GM10248 (cell line): ENCODE results near the gene SLC6A8.

Source experiments
- CTCF ChIA-PET: fragments of 300-600 bp; sonication (Branson Sonifier 250); formaldehyde crosslinking; extraction: SDS; loops from one replicate; lab custom pipeline; 2021; ENCODE audit warnings: antibody characterized with exemption; lab: Yijun Ruan, JAX
- POLR2A ChIA-PET: fragments of 350-650 bp; sonication (Branson Sonifier 250); formaldehyde crosslinking; extraction: SDS; loops from one replicate; lab custom pipeline; 2020; ENCODE audit warnings: antibody characterized with exemption; lab: Yijun Ruan, JAX
- DNase-seq: peaks from one replicate; pipeline ENCODE4 v3.0.0; 2012; ENCODE audit errors: extremely low spot score
- TF ChIP-seq, protein P1 (sequence below): IDR thresholded peaks from 2 replicates; pipeline ENCODE4 v1.5.1; 2012; ENCODE audit warnings: mild to moderate bottlenecking, low read depth; ENCODE audit errors: extremely low read depth, missing control alignments, control extremely low read depth

Gene SLC6A8

DNA sequence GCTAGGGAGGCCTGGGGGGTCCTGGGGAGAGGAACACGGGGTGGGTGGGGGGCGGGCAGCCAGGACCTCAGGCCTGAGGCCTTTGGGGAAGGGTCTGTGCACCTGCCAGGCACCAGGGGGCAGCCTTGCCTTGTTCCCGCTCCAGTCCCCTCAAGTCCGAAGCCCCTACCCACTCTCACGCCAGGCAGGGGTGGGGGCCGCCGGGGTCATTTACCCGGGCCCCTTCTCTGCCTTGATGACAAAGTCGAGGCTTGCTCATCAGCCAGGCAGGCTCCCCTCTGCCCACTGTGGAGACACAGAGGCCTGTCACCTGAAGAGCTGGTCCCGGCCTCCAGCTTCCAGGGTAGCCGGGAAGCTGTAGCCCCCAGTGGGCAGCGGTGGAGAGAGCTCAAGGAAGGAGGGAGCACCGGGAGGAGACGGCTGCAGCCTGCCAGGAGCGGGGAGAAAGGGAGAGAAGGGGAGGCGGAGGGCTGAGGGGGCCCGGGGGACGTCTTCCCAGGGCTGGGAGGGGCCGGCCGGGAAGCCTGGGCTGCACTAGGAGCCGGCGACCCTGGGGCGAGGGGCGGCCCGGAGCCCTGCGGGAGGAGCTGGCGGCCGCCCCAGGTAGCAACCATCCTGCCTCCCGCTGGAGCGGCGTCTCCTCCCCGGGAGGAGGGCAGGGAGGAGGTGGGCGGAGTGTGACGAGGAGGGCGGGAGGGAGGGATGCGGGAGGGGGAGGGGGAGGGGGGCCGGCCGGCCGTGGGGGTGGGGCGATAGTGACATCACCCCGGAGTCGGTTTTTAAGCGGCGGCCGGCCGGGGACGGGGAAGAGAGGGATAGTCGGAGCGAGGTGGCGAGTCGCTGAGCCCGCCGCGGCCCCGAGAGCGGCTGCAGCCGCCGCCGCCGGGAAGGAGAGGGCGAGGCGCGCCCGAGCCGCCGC is at the start of gene SLC6A8:
TSS of gene SLC6A8 (plus strand) at position 806 of the 919 bp plus-strand sequence. CDS start 649 bp downstream, outside the sequence.
- DNase-seq = no peak
- POLR2A ChIA-PET = interaction anchor here (0.6 kb wide), 1 partner anchor 49 kb away, joined by 6 read pairs; no protein-coding TSS in a partner anchor
- TF ChIP-seq, protein P1, sequence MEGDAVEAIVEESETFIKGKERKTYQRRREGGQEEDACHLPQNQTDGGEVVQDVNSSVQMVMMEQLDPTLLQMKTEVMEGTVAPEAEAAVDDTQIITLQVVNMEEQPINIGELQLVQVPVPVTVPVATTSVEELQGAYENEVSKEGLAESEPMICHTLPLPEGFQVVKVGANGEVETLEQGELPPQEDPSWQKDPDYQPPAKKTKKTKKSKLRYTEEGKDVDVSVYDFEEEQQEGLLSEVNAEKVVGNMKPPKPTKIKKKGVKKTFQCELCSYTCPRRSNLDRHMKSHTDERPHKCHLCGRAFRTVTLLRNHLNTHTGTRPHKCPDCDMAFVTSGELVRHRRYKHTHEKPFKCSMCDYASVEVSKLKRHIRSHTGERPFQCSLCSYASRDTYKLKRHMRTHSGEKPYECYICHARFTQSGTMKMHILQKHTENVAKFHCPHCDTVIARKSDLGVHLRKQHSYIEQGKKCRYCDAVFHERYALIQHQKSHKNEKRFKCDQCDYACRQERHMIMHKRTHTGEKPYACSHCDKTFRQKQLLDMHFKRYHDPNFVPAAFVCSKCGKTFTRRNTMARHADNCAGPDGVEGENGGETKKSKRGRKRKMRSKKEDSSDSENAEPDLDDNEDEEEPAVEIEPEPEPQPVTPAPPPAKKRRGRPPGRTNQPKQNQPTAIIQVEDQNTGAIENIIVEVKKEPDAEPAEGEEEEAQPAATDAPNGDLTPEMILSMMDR = peak; percentile 48
- CTCF ChIA-PET = interaction anchor here (0.7 to 1.6 kb wide), 8 partner anchors 17 to 746 kb away, joined by 3 to 7 read pairs (median 3); no protein-coding TSS in a partner anchor

DNA sequence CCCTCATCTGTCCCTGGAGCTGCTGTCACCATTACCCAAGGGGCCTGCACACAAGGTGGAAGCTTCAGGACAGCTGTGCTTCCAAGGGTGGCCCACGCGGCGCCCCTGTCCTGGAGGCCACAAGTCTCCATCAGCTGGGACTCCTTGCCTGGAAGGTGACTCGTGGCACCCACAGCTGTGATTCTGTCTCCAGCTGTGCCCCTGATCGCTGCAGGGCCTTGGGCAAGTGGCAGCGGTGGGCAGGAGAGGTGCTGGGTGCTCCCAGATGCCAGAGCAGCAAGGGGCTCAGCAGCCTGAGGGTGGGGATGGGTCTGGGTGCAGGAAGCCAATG is 49.7 kb upstream of the SLC6A8 start:
- DNase-seq = peak; percentile 10
- TF ChIP-seq, protein P1 = no peak
- ChIA-PET POLR2A (no interaction called here), CTCF (interaction anchor here (0.7 kb wide), 1 partner anchor 99 kb away, joined by 3 read pairs; no protein-coding TSS in a partner anchor)

DNA sequence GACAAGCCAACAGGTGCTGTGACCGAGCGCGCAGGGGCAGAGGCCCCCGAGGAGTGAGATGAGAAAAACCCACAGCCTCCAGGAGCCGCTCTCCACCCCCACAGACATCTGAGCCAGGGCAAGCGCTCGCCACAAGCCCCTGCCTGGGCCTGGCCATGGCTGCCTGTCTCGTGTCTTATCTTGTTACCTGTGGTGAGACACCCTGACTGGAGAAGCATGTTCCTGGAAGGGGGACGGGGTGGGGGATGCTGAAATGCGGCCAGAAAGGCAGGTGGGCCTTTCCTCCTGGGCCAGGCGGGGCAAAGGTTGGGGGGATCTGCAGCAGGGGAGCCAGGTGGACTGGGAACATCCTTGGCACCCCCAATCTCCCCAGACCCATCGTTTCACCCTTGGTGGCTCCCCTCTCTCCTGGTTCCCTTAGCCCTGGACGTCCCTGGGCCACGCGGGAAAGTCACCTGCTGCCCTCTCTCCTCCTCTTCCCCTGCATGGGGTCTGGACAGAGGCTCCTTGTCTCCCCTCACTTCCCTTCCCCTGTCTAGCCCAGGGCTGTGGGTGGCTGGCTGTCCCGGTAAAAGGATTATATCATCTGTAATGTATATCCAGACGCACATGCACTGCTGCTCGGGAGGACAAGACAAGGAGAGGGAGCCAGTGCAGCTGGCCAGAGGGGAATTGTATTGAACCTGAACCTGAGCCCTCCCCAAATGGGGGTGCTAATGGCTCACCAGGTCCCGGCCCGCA is 49.1 kb upstream of the SLC6A8 start:
- TF ChIP-seq, protein P1 = no peak
- POLR2A ChIA-PET = no interaction called here
- peak; percentile 8 for DNase-seq
- CTCF ChIA-PET = interaction anchor here (0.7 kb wide), 1 partner anchor 99 kb away, joined by 3 read pairs; no protein-coding TSS in a partner anchor

DNA sequence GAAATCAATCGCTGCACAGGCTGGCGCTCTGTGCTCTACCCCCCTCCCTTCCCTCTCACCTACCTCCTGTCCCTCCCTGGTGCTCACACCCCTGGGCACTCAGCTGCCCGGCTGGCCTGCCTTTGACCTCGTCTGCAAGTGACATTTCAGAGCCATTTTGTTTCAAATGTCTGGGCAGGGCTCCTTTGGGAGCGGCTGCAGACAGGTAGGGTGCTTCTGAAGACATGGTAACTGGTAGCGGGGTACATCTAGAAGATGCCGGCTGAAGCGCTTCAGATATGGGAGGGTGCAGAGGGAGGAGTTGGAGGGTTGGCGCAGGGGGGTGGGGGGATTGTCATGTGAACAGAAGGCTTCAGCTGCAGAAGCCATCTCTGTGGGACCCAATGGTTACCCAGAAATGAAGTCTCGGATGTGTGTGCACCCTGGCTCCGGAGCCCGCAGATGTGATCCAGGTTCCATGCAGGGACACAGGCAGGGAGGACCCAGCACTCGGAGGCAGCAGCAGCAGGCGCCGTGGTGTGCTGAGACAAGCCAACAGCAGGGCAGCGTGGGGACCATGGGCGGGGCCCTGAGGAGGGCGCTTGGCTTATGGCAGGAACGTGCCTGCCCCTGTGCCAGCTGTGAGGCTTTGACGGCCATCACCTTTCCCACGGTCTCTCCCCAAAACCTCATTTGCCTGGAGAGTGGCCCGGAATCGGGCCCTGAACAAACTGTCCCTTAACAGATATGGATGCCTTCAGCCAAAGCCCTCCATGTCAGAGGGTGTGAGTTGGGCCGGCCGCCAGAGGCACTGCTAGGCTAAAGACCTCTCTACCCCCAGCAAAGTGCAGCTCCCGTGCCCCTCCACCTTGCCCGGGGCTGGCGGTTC is 48.3 kb upstream of the SLC6A8 start:
- TF ChIP-seq, protein P1 = no peak
- ChIA-PET POLR2A (no interaction called here), CTCF (interaction anchor here (1.4 to 1.5 kb wide), 2 partner anchors 11 to 31 kb away, joined by 3 to 4 read pairs; no protein-coding TSS in a partner anchor)
- peak; percentile 14 for DNase-seq

DNA sequence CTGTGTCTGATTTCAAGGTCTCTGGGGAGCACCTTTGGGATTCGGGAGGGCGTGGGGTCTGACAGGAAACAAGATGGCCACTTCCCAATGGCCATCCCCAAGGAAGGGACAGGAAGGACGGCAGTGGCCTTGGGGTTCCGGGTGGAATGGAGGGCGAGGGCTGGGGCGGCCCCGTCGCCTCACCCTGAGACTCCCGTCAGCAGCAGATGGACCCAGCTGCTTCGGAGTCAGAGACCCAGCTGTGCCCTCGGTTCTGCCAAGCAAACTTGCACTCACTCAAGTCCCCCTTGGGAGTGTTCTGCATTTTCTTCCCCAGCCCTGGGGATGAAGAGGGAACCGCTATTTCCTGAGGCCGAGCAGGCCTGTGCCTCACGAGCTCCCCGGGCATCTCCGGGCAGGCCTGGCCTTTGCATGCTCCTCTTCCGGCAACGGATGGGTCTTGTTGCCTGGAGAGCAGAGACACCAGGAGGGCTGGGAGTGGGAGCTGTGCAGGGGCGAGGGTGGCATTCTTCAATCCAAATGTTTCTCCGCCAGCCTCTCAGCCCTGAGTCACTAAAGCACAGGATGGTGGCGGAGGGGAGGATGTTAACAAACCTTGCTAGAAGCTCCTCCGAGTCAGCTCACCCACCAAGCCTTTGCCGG is 47.6 kb upstream of the SLC6A8 start:
- CTCF ChIA-PET = interaction anchor here (0.9 to 1.5 kb wide), 4 partner anchors 12 to 699 kb away, joined by 3 to 4 read pairs (median 3); no protein-coding TSS in a partner anchor
- DNase-seq = peak; percentile 9
- TF ChIP-seq, protein P1 = no peak
- POLR2A ChIA-PET = no interaction called here
